ENCODE measurements around the gene RIMS1.
A peak's percentile ranks its signal among the peaks of the same experiment; 100 is the strongest.

Gene RIMS1

DNA sequence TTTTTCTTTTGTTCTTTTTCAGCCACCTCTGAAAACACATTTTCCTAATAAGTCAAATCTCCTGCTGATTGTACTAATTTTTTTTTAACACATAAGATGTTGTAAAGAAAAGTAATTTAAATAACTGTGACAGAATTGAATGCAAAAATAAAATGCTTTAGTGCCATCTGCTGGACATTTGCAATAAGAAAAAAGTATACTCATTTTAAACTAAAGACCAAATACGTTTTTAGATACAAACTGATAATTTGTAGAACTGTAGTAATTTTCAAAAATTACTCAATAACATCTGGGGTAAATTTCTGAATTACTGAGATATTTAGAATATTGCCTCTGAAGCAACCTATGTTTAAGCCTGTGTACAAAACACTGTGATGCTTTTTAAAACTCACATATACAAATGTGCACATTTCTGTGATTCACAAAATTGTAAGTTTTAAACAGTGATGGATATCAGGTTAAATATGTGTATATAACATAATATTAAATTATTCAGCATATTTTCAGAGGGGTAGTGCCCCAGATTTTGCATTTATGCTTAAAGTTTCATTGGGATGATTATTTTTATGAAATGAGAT, 198.7 kb downstream of the RIMS1 start:
- peak; percentile 38 for TF ChIP-seq CTCF (IDR thresholded peaks at IDR 0.05; ENCODE audit: low read depth, low read length)
- DNase-seq (ENCODE audit: extremely low read depth, low read depth), result no peak

DNA sequence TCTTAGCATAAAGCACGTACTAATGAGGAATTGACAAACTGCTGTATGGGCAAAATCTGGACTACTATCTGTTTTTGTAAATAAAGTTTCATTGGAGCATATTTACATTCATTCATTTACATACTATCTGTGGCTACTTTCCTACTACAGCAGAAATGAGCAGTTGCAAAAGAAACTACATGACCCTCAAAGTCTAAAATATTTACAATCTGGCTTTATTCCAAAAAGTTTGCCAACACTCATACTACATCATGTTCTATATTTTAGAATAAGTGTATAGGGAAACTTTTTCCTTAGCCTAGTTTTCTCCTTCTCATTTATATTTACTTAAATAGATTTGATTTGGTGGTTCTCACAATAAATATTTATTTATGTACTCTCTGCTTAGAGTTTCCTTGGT, 208.2 kb downstream of the RIMS1 start:
- no peak for TF ChIP-seq CTCF (IDR thresholded peaks at IDR 0.05; ENCODE audit: low read depth, low read length)

DNA sequence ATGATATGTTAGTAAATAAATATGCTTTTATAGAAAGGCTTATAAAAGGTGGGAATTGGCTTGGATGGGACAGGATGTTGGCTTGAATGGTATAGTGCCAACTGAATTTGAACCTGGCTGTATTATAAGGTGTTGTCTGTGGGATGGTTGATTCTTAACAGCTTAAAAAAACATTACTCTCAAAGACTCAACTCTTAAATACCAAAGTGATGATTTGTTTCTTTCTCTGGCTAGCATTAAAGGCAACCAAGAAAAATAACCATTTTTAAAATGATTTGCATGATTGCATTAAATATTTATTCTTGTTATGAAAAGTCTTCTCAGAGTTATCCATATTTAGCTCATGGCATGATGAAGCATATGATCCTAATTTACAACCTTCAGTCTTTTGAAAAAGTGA, 216.2 kb downstream of the RIMS1 start:
- TF ChIP-seq CTCF (IDR thresholded peaks at IDR 0.05; ENCODE audit: low read depth, low read length), result no peak
- no peak for DNase-seq (ENCODE audit: extremely low read depth, low read depth)

More for the DNA sequence above, 208.2 kb downstream of the RIMS1 start:
- DNase-seq (ENCODE audit: extremely low read depth, low read depth), result no peak

DNA sequence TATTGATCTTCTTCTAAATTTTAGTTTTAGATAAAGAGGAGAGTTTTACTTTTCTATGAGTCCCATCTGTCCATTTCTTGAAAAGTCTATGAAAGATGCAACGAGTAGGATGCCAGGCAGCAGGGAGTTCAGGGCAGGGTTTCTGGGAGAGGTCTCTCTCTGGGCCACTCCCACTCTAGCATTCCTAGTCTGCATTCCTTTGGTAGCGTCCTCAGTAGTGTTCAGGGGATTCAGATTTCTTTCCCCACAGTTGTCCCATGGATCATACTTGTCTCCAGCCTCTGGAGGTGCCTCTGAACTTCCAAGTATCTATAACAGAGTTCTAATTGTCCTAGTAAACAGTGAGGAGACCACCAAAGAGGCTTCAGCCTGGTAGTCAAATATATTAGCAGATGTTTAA, 225.3 kb downstream of the RIMS1 start:
- no peak for TF ChIP-seq CTCF (IDR thresholded peaks at IDR 0.05; ENCODE audit: low read depth, low read length)
- no peak for DNase-seq (ENCODE audit: extremely low read depth, low read depth)

DNA sequence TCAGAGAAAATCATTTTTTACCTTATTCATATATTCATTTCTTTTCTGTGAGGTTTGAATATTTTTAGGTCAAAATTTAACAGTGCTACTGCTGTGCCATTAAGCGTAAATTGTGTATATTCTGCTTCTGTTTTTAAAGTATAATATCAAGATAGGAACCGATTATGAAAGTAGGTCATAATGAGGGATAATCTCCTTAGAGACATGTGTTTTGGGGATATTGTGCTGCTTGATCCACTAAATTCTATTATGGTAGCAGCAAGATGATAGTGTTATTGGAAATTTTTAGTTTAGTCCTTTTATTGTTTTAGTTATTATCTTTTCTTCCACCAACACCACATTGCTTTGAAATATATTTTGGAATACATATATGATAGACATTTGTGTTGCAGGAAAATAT, 244.0 kb downstream of the RIMS1 start:
- no peak for TF ChIP-seq CTCF (IDR thresholded peaks at IDR 0.05; ENCODE audit: low read depth, low read length)
- DNase-seq (ENCODE audit: extremely low read depth, low read depth), result no peak

- TF ChIP-seq CTCF (IDR thresholded peaks at IDR 0.05; ENCODE audit: low read depth, low read length), result no peak
Observed at GRCh38 chr6:72132427-72132826, 246.1 kb downstream of the RIMS1 start.

DNA sequence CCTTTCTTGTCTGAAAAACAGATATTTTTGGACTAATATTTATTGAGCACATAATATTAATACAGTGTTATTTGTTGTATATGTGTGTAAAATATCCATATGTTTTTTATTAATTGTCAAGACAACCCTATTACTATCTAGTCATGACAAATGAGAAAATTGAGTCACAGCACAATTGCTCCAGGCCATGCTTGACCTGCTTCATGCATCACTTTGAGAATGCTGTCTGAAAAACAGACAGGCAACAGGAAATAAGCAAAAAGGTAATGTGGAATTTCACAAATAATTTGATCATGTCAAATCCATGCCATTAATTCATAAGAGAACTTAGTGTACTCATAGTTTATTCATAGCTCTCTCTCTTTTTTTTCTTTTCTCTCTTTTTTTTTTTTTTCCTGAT, 246.5 kb downstream of the RIMS1 start:
- DNase-seq (ENCODE audit: extremely low read depth, low read depth), result no peak
- TF ChIP-seq CTCF (IDR thresholded peaks at IDR 0.05; ENCODE audit: low read depth, low read length), result no peak

More at GRCh38 chr6:72132427-72132826, 246.1 kb downstream of the RIMS1 start:
- DNase-seq (ENCODE audit: extremely low read depth, low read depth), result no peak
